ENCODE measurements around the gene CDK14.

CDK14 gene

DNA sequence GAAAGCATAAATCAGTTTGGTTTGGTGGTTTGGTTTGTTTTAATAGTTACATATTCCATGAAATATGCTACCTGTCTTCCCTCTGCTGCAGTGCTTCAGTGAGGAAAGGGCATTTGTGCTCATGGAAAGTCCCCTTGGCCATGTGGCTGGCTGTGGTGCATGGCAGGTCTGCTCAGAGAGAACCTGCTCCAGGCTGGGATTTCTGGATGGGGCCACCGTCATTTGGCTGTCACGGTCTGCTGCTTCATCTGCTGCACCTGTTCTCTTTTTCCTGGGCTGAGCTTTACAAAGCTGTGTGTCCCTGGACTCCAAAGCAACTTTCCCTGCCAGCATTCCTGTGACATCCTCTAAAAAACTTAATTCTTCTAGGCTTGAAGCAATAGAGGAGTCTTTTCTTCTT lies 8.9 kb downstream of the CDK14 start:
- H3K27me3 Mint-ChIP-seq (ENCODE audit: low read depth), result peaks cover 13% of the 10 kb centered on the region
- no peak for DNase-seq (ENCODE audit: low spot score)
- no peak overlapping the region for H3K27ac Mint-ChIP-seq
- H3K4me3 Mint-ChIP-seq, result no peak overlapping the region
- H3K36me3 Mint-ChIP-seq (ENCODE audit: low read depth), result no peaks in the 10 kb centered on the region
- H3K4me1 Mint-ChIP-seq (ENCODE audit: low read depth), result no peaks in the 10 kb centered on the region
- H3K9me3 Mint-ChIP-seq, result no peaks in the 10 kb centered on the region

- no peak for DNase-seq (ENCODE audit: low spot score)
- Mint-ChIP-seq H3K4me1 (ENCODE audit: low read depth) (no peaks in the 10 kb centered on the region), H3K27ac (no peak overlapping the region)
These were observed 11.1 kb downstream of the CDK14 start for GRCh38 chr7:90607196-90607595.

GRCh38 chr7:90610105-90610504 lies 14.0 kb downstream of the CDK14 start:
- no peaks in the 10 kb centered on the region for H3K9me3 Mint-ChIP-seq
- H3K4me1 Mint-ChIP-seq (ENCODE audit: low read depth), result peaks cover 2% of the 10 kb centered on the region
- peaks cover 4% of the 10 kb centered on the region for H3K27me3 Mint-ChIP-seq (ENCODE audit: low read depth)
- DNase-seq (ENCODE audit: low spot score), result no peak
- no peak overlapping the region for H3K4me3 Mint-ChIP-seq
- no peak overlapping the region for H3K27ac Mint-ChIP-seq
- no peaks in the 10 kb centered on the region for H3K36me3 Mint-ChIP-seq (ENCODE audit: low read depth)

More at GRCh38 chr7:90607196-90607595, 11.1 kb downstream of the CDK14 start:
- Mint-ChIP-seq H3K36me3 (ENCODE audit: low read depth) (no peaks in the 10 kb centered on the region), H3K9me3 (no peaks in the 10 kb centered on the region), H3K27me3 (ENCODE audit: low read depth) (peaks cover 4% of the 10 kb centered on the region), H3K4me3 (no peak overlapping the region)

GRCh38 chr7:90611115-90611514 lies 15.0 kb downstream of the CDK14 start:
- Mint-ChIP-seq H3K4me3 (no peak overlapping the region), H3K36me3 (ENCODE audit: low read depth) (no peaks in the 10 kb centered on the region), H3K9me3 (no peaks in the 10 kb centered on the region), H3K27ac (no peak overlapping the region), H3K4me1 (ENCODE audit: low read depth) (peaks cover 2% of the 10 kb centered on the region), H3K27me3 (ENCODE audit: low read depth) (peaks cover 4% of the 10 kb centered on the region)
- DNase-seq (ENCODE audit: low spot score), result no peak

- no peak overlapping the region for H3K4me3 Mint-ChIP-seq
- H3K27ac Mint-ChIP-seq, result no peak overlapping the region
These were observed 17.0 kb downstream of the CDK14 start for GRCh38 chr7:90613088-90613498.

DNA sequence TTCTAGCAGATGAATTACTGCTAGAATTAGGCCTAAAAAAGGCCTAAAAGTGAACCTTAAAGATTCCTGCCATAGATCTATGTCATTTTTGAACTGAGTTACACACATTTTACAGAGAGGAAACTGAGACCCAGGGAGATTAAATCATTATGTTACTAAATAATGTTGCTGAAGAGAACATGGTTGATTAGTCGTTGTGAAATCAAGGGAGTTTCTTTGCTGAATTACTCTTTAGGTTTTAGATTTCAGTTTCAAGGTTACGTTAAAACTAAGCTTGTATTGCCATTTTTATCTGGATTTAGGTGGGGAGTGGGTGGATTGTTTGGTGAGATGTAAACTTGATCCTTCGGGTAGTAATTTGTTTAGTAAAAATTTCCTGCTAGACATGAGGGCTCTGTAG lies 21.3 kb downstream of the CDK14 start:
- DNase-seq (ENCODE audit: low spot score), result no peak
- Mint-ChIP-seq H3K9me3 (no peaks in the 10 kb centered on the region), H3K4me3 (no peak overlapping the region), H3K27ac (no peak overlapping the region), H3K27me3 (ENCODE audit: low read depth) (no peaks in the 10 kb centered on the region), H3K4me1 (ENCODE audit: low read depth) (peaks cover 3% of the 10 kb centered on the region), H3K36me3 (ENCODE audit: low read depth) (no peaks in the 10 kb centered on the region)

More at GRCh38 chr7:90613088-90613498, 17.0 kb downstream of the CDK14 start:
- peak; percentile 36 for DNase-seq (ENCODE audit: low spot score)
- Mint-ChIP-seq H3K4me1 (ENCODE audit: low read depth) (peaks cover 3% of the 10 kb centered on the region), H3K9me3 (no peaks in the 10 kb centered on the region), H3K27me3 (ENCODE audit: low read depth) (no peaks in the 10 kb centered on the region), H3K36me3 (ENCODE audit: low read depth) (no peaks in the 10 kb centered on the region)

- H3K4me3 Mint-ChIP-seq, result no peak overlapping the region
- H3K27ac Mint-ChIP-seq, result no peak overlapping the region
- DNase-seq (ENCODE audit: low spot score), result no peak
- H3K4me1 Mint-ChIP-seq (ENCODE audit: low read depth), result peaks cover 1% of the 10 kb centered on the region
- H3K36me3 Mint-ChIP-seq (ENCODE audit: low read depth), result no peaks in the 10 kb centered on the region
- no peaks in the 10 kb centered on the region for H3K9me3 Mint-ChIP-seq
- no peaks in the 10 kb centered on the region for H3K27me3 Mint-ChIP-seq (ENCODE audit: low read depth)
These were observed 22.8 kb downstream of the CDK14 start for GRCh38 chr7:90618876-90619275.

DNA sequence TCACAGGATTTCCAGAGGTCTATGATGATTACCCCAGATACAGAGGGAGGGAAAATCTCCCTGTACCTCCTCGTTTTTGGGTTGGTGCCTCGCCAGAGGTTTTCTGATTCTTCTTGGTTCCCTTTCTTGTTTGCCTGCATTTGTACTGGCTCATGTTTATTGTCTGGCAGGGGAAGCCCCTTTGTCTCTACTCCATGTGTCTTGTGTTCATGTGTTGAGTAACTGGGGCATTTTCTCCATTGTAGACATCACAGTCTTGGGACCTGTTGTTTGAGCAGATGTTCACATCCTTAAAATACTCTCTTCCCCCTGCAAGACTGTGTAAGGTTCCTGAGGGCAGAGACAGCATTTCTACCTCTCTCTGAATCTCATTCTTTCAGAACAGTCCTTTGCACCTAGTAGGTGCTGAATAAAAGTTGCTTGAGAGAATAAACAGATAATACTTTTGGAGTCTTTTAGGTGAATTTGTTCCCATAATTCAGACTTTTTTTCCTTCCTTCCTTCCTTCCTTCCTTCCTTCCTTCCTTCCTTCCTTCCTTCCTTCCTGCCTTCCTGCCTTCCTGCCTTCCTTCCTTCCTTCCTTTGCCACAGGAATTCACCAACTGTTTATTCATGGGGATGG lies 25.1 kb downstream of the CDK14 start:
- peaks cover 1% of the 10 kb centered on the region for H3K4me1 Mint-ChIP-seq (ENCODE audit: low read depth)
- H3K27ac Mint-ChIP-seq, result no peak overlapping the region
- no peaks in the 10 kb centered on the region for H3K27me3 Mint-ChIP-seq (ENCODE audit: low read depth)
- no peaks in the 10 kb centered on the region for H3K36me3 Mint-ChIP-seq (ENCODE audit: low read depth)
- no peaks in the 10 kb centered on the region for H3K9me3 Mint-ChIP-seq
- no peak for DNase-seq (ENCODE audit: low spot score)
- H3K4me3 Mint-ChIP-seq, result no peak overlapping the region

GRCh38 chr7:90621747-90622140 lies 25.6 kb downstream of the CDK14 start:
- Mint-ChIP-seq H3K9me3 (no peaks in the 10 kb centered on the region), H3K4me1 (ENCODE audit: low read depth) (peaks cover 1% of the 10 kb centered on the region), H3K4me3 (no peak overlapping the region), H3K27me3 (ENCODE audit: low read depth) (no peaks in the 10 kb centered on the region), H3K27ac (no peak overlapping the region), H3K36me3 (ENCODE audit: low read depth) (no peaks in the 10 kb centered on the region)
- DNase-seq (ENCODE audit: low spot score), result no peak

- DNase-seq (ENCODE audit: low spot score), result no peak
- Mint-ChIP-seq H3K4me3 (no peak overlapping the region), H3K36me3 (ENCODE audit: low read depth) (no peaks in the 10 kb centered on the region), H3K27ac (no peak overlapping the region), H3K9me3 (no peaks in the 10 kb centered on the region), H3K27me3 (ENCODE audit: low read depth) (no peaks in the 10 kb centered on the region), H3K4me1 (ENCODE audit: low read depth) (no peaks in the 10 kb centered on the region)
These were observed 26.5 kb downstream of the CDK14 start for GRCh38 chr7:90622670-90623069.

DNA sequence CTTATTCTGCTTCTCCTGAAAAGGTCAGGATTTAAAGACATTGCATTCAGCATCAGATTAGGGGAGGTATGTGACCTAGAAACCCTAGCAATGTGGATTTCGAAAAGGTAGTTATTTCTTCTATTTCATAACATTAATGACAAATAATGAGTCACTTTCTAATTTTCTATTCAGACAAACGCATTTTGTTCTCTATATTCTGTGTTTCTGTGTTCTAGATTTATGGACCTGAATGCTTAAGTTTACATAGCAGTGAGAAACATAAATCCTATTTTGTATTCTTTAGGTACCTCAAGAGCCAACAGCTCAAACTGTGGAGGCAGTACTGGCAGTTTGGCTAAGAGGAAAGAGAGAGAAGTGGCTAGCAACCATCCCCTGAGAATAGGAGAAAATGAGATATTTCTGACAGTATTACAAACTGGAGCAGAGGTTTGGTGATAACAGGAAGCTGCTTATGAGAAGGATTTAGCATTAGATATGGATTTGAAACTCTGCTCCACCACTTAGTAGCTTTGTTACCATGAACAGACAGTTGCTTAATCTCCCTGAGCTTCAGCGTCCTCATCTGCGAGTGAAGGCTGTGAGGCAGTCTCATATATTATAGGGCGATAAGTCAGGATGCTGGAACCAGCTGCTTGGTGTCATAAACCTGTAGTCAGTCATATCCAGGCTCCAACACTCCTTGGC lies 28.2 kb downstream of the CDK14 start:
- H3K36me3 Mint-ChIP-seq (ENCODE audit: low read depth), result no peaks in the 10 kb centered on the region
- H3K4me1 Mint-ChIP-seq (ENCODE audit: low read depth), result no peaks in the 10 kb centered on the region
- DNase-seq (ENCODE audit: low spot score), result no peak
- no peak overlapping the region for H3K27ac Mint-ChIP-seq
- no peaks in the 10 kb centered on the region for H3K27me3 Mint-ChIP-seq (ENCODE audit: low read depth)
- no peaks in the 10 kb centered on the region for H3K9me3 Mint-ChIP-seq
- H3K4me3 Mint-ChIP-seq, result no peak overlapping the region

DNA sequence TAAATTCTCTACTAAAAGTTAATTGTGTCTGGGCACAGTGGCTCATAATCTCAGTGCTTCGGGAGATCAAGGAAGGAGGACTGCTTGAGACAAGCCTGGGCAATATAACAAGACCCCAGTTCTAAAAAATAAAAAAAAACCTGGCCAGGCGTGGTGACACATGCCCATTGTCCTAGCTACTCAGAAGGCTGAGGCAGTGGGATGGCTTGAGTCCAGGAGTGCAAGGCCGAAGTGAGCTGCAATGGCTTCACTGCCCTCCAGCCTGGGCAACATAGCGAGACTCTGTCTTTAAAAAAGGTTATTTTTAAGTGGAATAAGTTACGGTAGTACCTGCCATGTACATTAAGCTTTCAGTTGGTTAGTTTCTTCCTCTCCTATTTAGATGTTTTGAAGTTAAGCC lies 28.9 kb downstream of the CDK14 start:
- no peak overlapping the region for H3K27ac Mint-ChIP-seq
- H3K4me3 Mint-ChIP-seq, result no peak overlapping the region
- no peaks in the 10 kb centered on the region for H3K27me3 Mint-ChIP-seq (ENCODE audit: low read depth)
- no peaks in the 10 kb centered on the region for H3K36me3 Mint-ChIP-seq (ENCODE audit: low read depth)
- no peak for DNase-seq (ENCODE audit: low spot score)
- H3K9me3 Mint-ChIP-seq, result no peaks in the 10 kb centered on the region
- H3K4me1 Mint-ChIP-seq (ENCODE audit: low read depth), result no peaks in the 10 kb centered on the region

DNA sequence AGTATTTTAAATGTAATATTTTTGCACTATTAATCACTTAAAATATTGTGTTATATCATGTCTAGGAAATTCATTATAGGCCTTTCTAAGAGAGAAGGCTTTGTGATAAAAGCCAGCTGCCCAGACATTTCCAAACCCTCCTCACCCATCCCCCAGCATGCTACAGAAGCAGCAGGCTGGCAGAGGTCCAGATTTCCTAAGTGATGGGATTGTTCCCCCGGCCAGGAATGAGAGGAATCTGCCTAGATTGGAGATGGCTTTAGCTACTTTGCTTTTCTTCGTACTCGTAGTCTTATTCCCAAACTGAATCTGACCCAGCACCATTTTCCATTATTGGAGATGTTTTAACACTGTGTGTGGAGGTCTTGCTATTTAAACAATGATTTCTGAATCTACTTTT lies 29.4 kb downstream of the CDK14 start:
- Mint-ChIP-seq H3K4me1 (ENCODE audit: low read depth) (no peaks in the 10 kb centered on the region), H3K27ac (no peak overlapping the region), H3K4me3 (no peak overlapping the region), H3K27me3 (ENCODE audit: low read depth) (no peaks in the 10 kb centered on the region), H3K36me3 (ENCODE audit: low read depth) (no peaks in the 10 kb centered on the region), H3K9me3 (no peaks in the 10 kb centered on the region)
- DNase-seq (ENCODE audit: low spot score), result no peak

GRCh38 chr7:90626013-90626412 lies 29.9 kb downstream of the CDK14 start:
- Mint-ChIP-seq H3K27ac (no peak overlapping the region), H3K36me3 (ENCODE audit: low read depth) (no peaks in the 10 kb centered on the region), H3K27me3 (ENCODE audit: low read depth) (no peaks in the 10 kb centered on the region), H3K4me1 (ENCODE audit: low read depth) (no peaks in the 10 kb centered on the region), H3K9me3 (no peaks in the 10 kb centered on the region), H3K4me3 (no peak overlapping the region)
- DNase-seq (ENCODE audit: low spot score), result no peak
